Keratinocyte (primary cell): ENCODE measurements around the gene RAB4B. TPM values are rescaled to one million over a fixed set of nuclear protein-coding genes. Genes with fewer than 3 reads are reported as not detected.

Experiments
- DNase-seq: peaks from one replicate; pipeline ENCODE4 v3.0.0-alpha.2; 2011; ENCODE audit warnings: low read depth, missing footprints, low spot score
- FAIRE-seq: peaks from 2 replicates; lab custom pipeline; 2011; peaks lifted over from hg19 to GRCh38; lab: Jason Lieb, UNC
- H2AFZ ChIP-seq: 2 replicates; pipeline ENCODE4 v1.6.0; 2012; ENCODE audit warnings: low read length, control low read depth, inconsistent platforms; ENCODE audit not compliant: control insufficient read depth
- H3K27ac ChIP-seq: 2 replicates; pipeline ENCODE4 v1.5.1; 2011; ENCODE audit warnings: low read length; ENCODE audit not compliant: control insufficient read depth, insufficient read depth
- H3K27me3 ChIP-seq: 3 replicates; pipeline ENCODE4 v1.6.0; 2011; ENCODE audit warnings: low read length; ENCODE audit not compliant: control insufficient read depth, insufficient read depth; ENCODE audit errors: extremely low read depth
- H3K36me3 ChIP-seq, 2 experiments: 2 replicates in 1 of 2; 3 replicates in 1 of 2; pipeline ENCODE4 v1.5.1; 2011; ENCODE audit warnings: low read length in 2 of 2, mild to moderate bottlenecking in 1 of 2; ENCODE audit not compliant: control insufficient read depth in 2 of 2, insufficient read depth in 2 of 2; ENCODE audit errors: extremely low read depth in 1 of 2
- H3K4me1 ChIP-seq: 3 replicates; pipeline ENCODE4 v1.5.1; 2011; ENCODE audit warnings: low read length; ENCODE audit not compliant: control insufficient read depth, insufficient read depth; ENCODE audit errors: extremely low read depth
- H3K4me2 ChIP-seq: 3 replicates; pipeline ENCODE4 v1.6.0; 2011; ENCODE audit warnings: low read depth, low read length; ENCODE audit not compliant: control insufficient read depth, insufficient read depth; ENCODE audit errors: extremely low read depth
- H3K4me3 ChIP-seq, 3 experiments: fragments of 200-600 bp in 1 of 3; sonication (generic) in 1 of 3; 2 replicates in 2 of 3; 3 replicates in 1 of 3; pipeline ENCODE4 v1.5.1; 2011 to 2016; ENCODE audit warnings: low read length in 3 of 3, mild to moderate bottlenecking in 3 of 3, control low read depth in 2 of 3, inconsistent platforms in 1 of 3, low read depth in 1 of 3, mixed read lengths in 1 of 3, mixed run types in 1 of 3, moderate library complexity in 1 of 3; ENCODE audit not compliant: control insufficient read depth in 2 of 3, insufficient read depth in 2 of 3; ENCODE audit errors: extremely low read depth in 1 of 3
- H3K79me2 ChIP-seq: 2 replicates; pipeline ENCODE4 v1.6.0; 2012; ENCODE audit warnings: low read length; ENCODE audit not compliant: control insufficient read depth, insufficient read depth
- H3K9ac ChIP-seq: 3 replicates; pipeline ENCODE4 v1.6.0; 2011; ENCODE audit warnings: low read length; ENCODE audit not compliant: control insufficient read depth, insufficient read depth; ENCODE audit errors: extremely low read depth
- H3K9me1 ChIP-seq: 3 replicates; pipeline ENCODE4 v1.6.0; 2011; ENCODE audit warnings: low read length; ENCODE audit not compliant: control insufficient read depth, insufficient read depth; ENCODE audit errors: extremely low read depth
- H3K9me3 ChIP-seq: 2 replicates; pipeline ENCODE4 v1.5.1; 2012; ENCODE audit warnings: low read depth, low read length; ENCODE audit not compliant: control insufficient read depth
- H4K20me1 ChIP-seq: 3 replicates; pipeline ENCODE4 v1.6.0; 2011; ENCODE audit warnings: low read length; ENCODE audit not compliant: control insufficient read depth, insufficient read depth; ENCODE audit errors: extremely low read depth
- EZH2 ChIP-seq: IDR thresholded peaks from one replicate; pipeline ENCODE4 v1.6.1; 2012; ENCODE audit warnings: inconsistent platforms, mild to moderate bottlenecking, low read length, moderate library complexity
- dilution Hi-C: fragments of 300-500 bp; cut with MboI; formaldehyde crosslinking; loops from one replicate; pipeline ENCODE4 v1.7.0; 2020; ENCODE audit warnings: low sequenced_read_pairs; ENCODE audit not compliant: extremely low pct_ligation_motif_present
- polyA plus RNA-seq, 5 experiments: library from polyadenylated mRNA; depleted of rRNA in 3 of 5; stranded (reverse) in 3 of 5; stranded (forward) in 1 of 5; unstranded in 1 of 5; fragments of >200 nt; gene quantifications; 1 replicate in 1 of 5; 2 replicates in 3 of 5; 3 replicates in 1 of 5; pipeline versions ENCODE4 v1.2.1 to v1.2.3, GENCODE V29; 2011 to 2012; ENCODE audit warnings: missing spikeins in 2 of 5, low read depth in 1 of 5, low replicate concordance in 1 of 5
- TF ChIP-seq, protein P1 (sequence below), 3 experiments: IDR thresholded peaks in 1 of 3; conservative IDR thresholded peaks in 1 of 3; optimal IDR thresholded peaks in 1 of 3; 2 replicates in 2 of 3; 3 replicates in 1 of 3; pipeline versions ENCODE3 to v1.5.1; 2011; ENCODE audit warnings: low read length in 3 of 3, mild to moderate bottlenecking in 3 of 3, moderate library complexity in 2 of 3, control low read depth in 1 of 3, inconsistent platforms in 1 of 3; ENCODE audit not compliant: insufficient read depth in 2 of 3; ENCODE audit errors: extremely low read depth in 1 of 3

RAB4B gene
- polyA plus RNA-seq, 1 donor (not counting 4 experiments of a cell fraction or from before 2014, with no cell fraction given): 15.0 TPM

DNA sequence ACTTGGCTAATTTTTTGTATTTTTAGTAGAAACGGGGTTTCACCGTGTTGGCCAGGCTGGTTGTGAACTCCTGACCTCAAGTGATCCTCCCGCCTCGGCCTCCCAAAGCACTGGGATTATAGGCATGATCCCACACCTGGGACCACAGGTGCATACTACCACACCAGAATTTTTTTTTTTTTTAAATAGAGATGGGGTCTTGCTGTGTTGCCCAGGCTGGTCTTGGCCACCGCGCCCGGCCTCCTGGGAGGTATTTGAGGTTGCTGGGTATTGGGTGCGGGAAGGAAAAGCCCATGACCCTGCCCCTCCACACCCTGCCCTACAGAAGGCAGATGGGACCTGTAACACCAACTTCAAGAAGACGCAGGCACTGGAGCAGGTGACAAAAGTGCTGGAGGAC, 41.4 kb upstream of the RAB4B start:
- Histone ChIP-seq H3K9ac (no peak overlapping the region), H3K79me2 (no peaks in the 10 kb centered on the region), H3K36me3 (peaks cover 44 to 62% of the 10 kb centered on the region in 2 experiments), H3K27me3 (no peaks in the 10 kb centered on the region), H3K4me2 (no peak overlapping the region), H3K9me3 (no peaks in the 10 kb centered on the region), H2AFZ (no peak overlapping the region), H3K4me1 (peaks cover 11% of the 10 kb centered on the region), H3K4me3 (no peak overlapping the region), H3K9me1 (no peaks in the 10 kb centered on the region), H4K20me1 (no peaks in the 10 kb centered on the region), H3K27ac (no peak overlapping the region)
- dilution Hi-C loops: no loop called here
- no peak for TF ChIP-seq EZH2
- TF ChIP-seq, protein P1, sequence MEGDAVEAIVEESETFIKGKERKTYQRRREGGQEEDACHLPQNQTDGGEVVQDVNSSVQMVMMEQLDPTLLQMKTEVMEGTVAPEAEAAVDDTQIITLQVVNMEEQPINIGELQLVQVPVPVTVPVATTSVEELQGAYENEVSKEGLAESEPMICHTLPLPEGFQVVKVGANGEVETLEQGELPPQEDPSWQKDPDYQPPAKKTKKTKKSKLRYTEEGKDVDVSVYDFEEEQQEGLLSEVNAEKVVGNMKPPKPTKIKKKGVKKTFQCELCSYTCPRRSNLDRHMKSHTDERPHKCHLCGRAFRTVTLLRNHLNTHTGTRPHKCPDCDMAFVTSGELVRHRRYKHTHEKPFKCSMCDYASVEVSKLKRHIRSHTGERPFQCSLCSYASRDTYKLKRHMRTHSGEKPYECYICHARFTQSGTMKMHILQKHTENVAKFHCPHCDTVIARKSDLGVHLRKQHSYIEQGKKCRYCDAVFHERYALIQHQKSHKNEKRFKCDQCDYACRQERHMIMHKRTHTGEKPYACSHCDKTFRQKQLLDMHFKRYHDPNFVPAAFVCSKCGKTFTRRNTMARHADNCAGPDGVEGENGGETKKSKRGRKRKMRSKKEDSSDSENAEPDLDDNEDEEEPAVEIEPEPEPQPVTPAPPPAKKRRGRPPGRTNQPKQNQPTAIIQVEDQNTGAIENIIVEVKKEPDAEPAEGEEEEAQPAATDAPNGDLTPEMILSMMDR (optimal IDR thresholded peaks at IDR 0.05 in 1 of 3, IDR thresholded peaks at IDR 0.05 in 1 of 3, conservative IDR thresholded peaks at IDR 0.05 in 1 of 3; ENCODE audit: extremely low read depth in 1 of 3, insufficient read depth in 2 of 3, low read length in 3 of 3): no peak
- FAIRE-seq (no peak), DNase-seq (no peak)

DNA sequence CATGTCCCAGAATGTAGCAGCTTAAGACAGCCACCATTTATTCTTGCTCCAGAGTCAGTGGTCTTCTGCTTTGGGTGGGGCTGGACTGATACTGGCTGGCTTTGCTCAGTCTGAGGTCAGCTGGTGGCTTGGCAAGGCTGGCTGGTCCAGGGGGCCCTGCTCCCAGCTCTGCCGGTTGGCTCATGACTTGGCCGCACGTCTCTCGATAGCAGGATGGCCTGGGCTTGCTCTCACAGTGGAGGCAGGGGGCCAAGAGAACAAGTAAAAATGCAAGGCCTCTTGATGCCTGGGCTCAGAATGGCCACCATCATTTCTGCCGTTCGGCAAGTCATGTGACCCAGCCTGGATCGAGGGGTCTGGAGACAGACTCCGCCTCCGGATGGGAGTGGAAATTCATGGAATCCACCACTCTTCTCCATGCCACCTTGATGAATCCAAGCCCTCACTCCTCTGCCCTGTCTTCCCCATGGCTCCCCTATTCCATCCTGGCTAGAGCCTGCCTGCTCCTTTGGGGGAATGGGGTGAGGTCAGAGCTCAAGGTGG, 40.9 kb upstream of the RAB4B start:
- Histone ChIP-seq H3K9me1 (no peaks in the 10 kb centered on the region), H4K20me1 (no peaks in the 10 kb centered on the region), H3K36me3 (peaks cover 40 to 61% of the 10 kb centered on the region in 2 experiments), H3K9ac (no peak overlapping the region), H2AFZ (no peak overlapping the region), H3K79me2 (no peaks in the 10 kb centered on the region), H3K9me3 (no peaks in the 10 kb centered on the region), H3K4me2 (no peak overlapping the region), H3K4me1 (peaks cover 11% of the 10 kb centered on the region), H3K27ac (no peak overlapping the region), H3K4me3 (no peak overlapping the region), H3K27me3 (no peaks in the 10 kb centered on the region)
- FAIRE-seq (no peak), DNase-seq (no peak)
- TF ChIP-seq, protein P1 (optimal IDR thresholded peaks at IDR 0.05 in 1 of 3, IDR thresholded peaks at IDR 0.05 in 1 of 3, conservative IDR thresholded peaks at IDR 0.05 in 1 of 3; ENCODE audit: extremely low read depth in 1 of 3, insufficient read depth in 2 of 3, low read length in 3 of 3): no peak
- TF ChIP-seq EZH2: no peak
- dilution Hi-C loops: no loop called here
